ENCODE results near the gene BRF1.

BRF1 gene

GRCh38 chr14:105223770-105224544 lies 76.8 kb downstream of the BRF1 start:
- no peak for DNase-seq

GRCh38 chr14:105223260-105223659 lies 77.5 kb downstream of the BRF1 start:
- DNase-seq = no peak

GRCh38 chr14:105221598-105222178 lies 79.1 kb downstream of the BRF1 start:
- no peak for DNase-seq

- no peak for DNase-seq
These were observed 79.9 kb downstream of the BRF1 start for GRCh38 chr14:105220699-105221597.

GRCh38 chr14:105219753-105220152 lies 81.0 kb downstream of the BRF1 start:
- DNase-seq = no peak

GRCh38 chr14:105219043-105219612 lies 81.7 kb downstream of the BRF1 start:
- no peak for DNase-seq

GRCh38 chr14:105218611-105219010 lies 82.2 kb downstream of the BRF1 start:
- no peak for DNase-seq

- DNase-seq = no peak
These were observed 83.0 kb downstream of the BRF1 start for GRCh38 chr14:105217774-105218173.

- no peak for DNase-seq
These were observed 84.1 kb downstream of the BRF1 start for GRCh38 chr14:105216490-105217247.

GRCh38 chr14:105215602-105216001 lies 85.2 kb downstream of the BRF1 start:
- DNase-seq = no peak

GRCh38 chr14:105214324-105214915 lies 86.4 kb downstream of the BRF1 start:
- DNase-seq = no peak

GRCh38 chr14:105213361-105213760 lies 87.4 kb downstream of the BRF1 start:
- DNase-seq = peak; percentile 72

- DNase-seq = peak; percentile 93
These were observed 88.1 kb downstream of the BRF1 start for GRCh38 chr14:105212541-105213300.

GRCh38 chr14:105211758-105212089 lies 89.1 kb downstream of the BRF1 start:
- no peak for DNase-seq

- no peak for DNase-seq
These were observed 89.6 kb downstream of the BRF1 start for GRCh38 chr14:105211086-105211757.

- DNase-seq = no peak
These were observed 90.4 kb downstream of the BRF1 start for GRCh38 chr14:105210266-105211025.

GRCh38 chr14:105209646-105210045 lies 91.2 kb downstream of the BRF1 start:
- DNase-seq = no peak

GRCh38 chr14:105209091-105209490 lies 91.7 kb downstream of the BRF1 start:
- no peak for DNase-seq

- DNase-seq = no peak
These were observed 92.1 kb downstream of the BRF1 start for GRCh38 chr14:105208738-105209075.

Data from NCI-H69 (cell line).